ENCODE results near the gene CR1L.
A peak's percentile ranks its signal among the peaks of the same experiment; 100 is the strongest.

DNA sequence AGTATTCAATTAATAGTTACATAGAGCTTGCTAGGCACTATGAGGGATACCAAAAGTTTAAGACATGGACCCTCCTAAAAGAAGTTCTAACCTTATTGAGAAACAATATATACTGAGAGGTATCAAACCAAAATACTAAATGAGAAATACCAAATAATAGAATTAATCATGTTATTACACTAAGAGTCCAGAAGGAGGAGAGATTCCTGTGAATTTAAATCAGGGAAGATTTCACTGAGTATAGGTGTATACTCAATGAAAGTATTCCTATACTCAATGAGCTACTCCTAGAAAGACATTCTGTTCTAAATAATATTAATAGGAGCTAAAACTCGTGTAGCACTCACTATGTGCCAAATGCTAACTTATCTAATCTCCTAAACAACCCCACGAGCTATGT, 9.4 kb downstream of the CR1L start:
- TF ChIP-seq, protein P1, sequence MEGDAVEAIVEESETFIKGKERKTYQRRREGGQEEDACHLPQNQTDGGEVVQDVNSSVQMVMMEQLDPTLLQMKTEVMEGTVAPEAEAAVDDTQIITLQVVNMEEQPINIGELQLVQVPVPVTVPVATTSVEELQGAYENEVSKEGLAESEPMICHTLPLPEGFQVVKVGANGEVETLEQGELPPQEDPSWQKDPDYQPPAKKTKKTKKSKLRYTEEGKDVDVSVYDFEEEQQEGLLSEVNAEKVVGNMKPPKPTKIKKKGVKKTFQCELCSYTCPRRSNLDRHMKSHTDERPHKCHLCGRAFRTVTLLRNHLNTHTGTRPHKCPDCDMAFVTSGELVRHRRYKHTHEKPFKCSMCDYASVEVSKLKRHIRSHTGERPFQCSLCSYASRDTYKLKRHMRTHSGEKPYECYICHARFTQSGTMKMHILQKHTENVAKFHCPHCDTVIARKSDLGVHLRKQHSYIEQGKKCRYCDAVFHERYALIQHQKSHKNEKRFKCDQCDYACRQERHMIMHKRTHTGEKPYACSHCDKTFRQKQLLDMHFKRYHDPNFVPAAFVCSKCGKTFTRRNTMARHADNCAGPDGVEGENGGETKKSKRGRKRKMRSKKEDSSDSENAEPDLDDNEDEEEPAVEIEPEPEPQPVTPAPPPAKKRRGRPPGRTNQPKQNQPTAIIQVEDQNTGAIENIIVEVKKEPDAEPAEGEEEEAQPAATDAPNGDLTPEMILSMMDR (IDR thresholded peaks at IDR 0.05), result peak; percentile 49
- no peak for TF ChIP-seq ZFX (IDR thresholded peaks at IDR 0.05; ENCODE audit: borderline replicate concordance)

All from 22Rv1 (cell line).